Measurements from ENCODE around the gene PASD1.
"Not testable (repeated sequence)": the region's sequence is repeated elsewhere in the genome, so short reads cannot be mapped to it uniquely, and the experiment has no call there.

Gene PASD1, protein sequence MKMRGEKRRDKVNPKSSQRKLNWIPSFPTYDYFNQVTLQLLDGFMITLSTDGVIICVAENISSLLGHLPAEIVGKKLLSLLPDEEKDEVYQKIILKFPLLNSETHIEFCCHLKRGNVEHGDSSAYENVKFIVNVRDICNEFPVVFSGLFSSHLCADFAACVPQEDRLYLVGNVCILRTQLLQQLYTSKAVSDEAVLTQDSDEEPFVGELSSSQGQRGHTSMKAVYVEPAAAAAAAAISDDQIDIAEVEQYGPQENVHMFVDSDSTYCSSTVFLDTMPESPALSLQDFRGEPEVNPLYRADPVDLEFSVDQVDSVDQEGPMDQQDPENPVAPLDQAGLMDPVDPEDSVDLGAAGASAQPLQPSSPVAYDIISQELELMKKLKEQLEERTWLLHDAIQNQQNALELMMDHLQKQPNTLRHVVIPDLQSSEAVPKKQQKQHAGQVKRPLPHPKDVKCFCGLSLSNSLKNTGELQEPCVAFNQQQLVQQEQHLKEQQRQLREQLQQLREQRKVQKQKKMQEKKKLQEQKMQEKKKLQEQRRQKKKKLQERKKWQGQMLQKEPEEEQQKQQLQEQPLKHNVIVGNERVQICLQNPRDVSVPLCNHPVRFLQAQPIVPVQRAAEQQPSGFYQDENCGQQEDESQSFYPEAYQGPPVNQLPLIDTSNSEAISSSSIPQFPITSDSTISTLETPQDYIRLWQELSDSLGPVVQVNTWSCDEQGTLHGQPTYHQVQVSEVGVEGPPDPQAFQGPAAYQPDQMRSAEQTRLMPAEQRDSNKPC

DNA sequence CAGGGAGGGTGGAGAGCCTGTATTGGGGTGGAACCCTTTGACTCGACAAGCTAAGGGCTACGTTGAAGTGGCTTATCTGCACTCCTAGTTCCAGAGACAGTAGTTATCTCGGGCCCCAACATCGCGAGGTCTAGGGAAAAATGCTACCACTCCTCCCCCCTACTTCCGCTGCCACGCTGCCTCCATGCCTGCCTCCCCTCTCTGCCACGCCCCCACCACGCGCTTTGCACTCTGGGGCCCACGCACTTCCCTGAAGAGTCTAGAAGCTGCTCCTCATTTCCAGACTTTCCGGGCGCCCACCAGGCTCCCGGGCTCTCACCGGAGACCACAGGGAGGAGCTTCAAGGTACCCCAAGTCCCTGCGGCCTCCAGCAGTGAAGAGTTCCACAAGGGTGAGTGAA, at the start of gene PASD1:
PASD1 (plus strand) TSS at position 227 of the 400 bp plus-strand sequence. CDS start 37,879 bp downstream, outside the sequence.
- H3K9ac ChIP-seq (ENCODE audit: low read length in 2 of 2): no peak within 1 kb of the TSS
- no peak within 1 kb of the TSS for H3K27ac ChIP-seq (ENCODE audit: low read length)
- no peaks in the 10 kb centered on the region for H3K36me3 ChIP-seq (ENCODE audit: control insufficient read depth in 2 of 2, insufficient read depth in 2 of 2, low read length in 2 of 2)
- H3K4me3 ChIP-seq (ENCODE audit: low read length in 2 of 2): no peak within 1 kb of the TSS
- H3K4me1 ChIP-seq (ENCODE audit: control insufficient read depth, insufficient read depth, low read length): no peaks in the 10 kb centered on the region
- no peaks in the 10 kb centered on the region for H3K9me3 ChIP-seq (ENCODE audit: control insufficient read depth in 2 of 2, low read length in 2 of 2)
- H3K27me3 ChIP-seq (ENCODE audit: control insufficient read depth in 1 of 2, insufficient read depth in 2 of 2, low read length in 2 of 2): no peaks in the 10 kb centered on the region

DNA sequence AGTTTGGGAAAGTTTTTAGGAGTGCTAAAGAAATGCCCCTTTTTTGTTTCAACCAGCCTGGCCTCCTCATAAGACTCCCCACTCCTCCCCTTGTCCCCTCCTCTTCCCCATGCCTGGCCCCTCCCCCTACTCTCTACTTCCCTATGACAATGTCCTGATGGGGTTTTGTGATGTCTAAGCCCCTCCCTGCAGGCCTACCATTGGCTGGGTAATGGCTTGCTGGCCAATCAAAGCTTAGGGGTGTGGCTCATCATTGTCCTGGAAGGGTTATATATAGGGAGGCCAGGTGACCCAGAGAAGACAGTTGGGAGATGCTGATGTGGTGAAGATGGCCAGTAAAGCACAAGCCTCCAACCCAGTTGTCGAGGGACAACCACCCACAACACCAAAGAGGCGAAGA, 48.2 kb upstream of the PASD1 start:
- H3K9me3 ChIP-seq (ENCODE audit: control insufficient read depth in 2 of 2, low read length in 2 of 2): no peaks in the 10 kb centered on the region
- H3K4me3 ChIP-seq (ENCODE audit: low read length in 2 of 2): no peak overlapping the region
- H3K4me1 ChIP-seq (ENCODE audit: control insufficient read depth, insufficient read depth, low read length): no peaks in the 10 kb centered on the region
- H3K36me3 ChIP-seq (ENCODE audit: control insufficient read depth in 2 of 2, insufficient read depth in 2 of 2, low read length in 2 of 2): no peaks in the 10 kb centered on the region
- no peak overlapping the region for H3K27ac ChIP-seq (ENCODE audit: low read length)
- no peak overlapping the region for H3K9ac ChIP-seq (ENCODE audit: low read length in 2 of 2)
- H3K27me3 ChIP-seq (ENCODE audit: control insufficient read depth in 1 of 2, insufficient read depth in 2 of 2, low read length in 2 of 2): peaks cover 0 to 3% of the 10 kb centered on the region in 2 donors

DNA sequence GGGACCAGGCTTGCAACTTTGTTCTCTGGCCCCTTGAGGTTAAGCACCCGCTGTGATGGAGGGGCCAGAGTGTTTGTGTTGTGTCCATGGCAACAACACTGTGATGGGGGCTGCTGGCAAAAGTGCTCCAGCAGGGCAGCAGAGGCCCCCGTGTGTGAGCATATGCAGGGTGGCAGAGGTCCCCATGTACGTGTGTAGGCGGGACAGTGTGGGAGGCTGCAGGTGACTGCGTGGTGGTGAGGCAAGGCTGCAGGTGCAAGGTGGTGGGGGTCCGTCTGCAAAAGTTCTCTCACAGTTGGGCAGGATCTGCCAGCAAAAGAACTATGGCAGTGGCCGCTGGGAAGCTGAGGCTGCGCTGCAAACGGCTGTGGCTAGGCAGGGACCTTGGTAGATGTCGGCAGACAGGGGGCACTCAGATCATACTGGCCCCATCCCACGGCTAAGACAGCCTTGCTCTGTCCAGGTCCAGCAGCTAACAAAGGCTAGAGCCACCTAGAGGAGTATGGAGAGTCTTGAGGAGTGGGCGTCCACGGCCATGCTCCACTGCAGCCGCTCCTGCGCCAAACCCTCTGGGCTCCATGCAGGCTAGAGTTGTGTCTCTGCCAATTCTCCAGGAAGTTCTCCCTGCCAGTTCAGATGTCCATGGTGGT, 46.8 kb upstream of the PASD1 start:
- Histone ChIP-seq H3K27ac (ENCODE audit: low read length) (no peak overlapping the region), H3K27me3 (ENCODE audit: control insufficient read depth in 1 of 2, insufficient read depth in 2 of 2, low read length in 2 of 2) (peaks cover 0 to 3% of the 10 kb centered on the region in 2 donors), H3K4me3 (ENCODE audit: low read length in 2 of 2) (no peak overlapping the region), H3K9ac (ENCODE audit: low read length in 2 of 2) (no peak overlapping the region), H3K4me1 (ENCODE audit: control insufficient read depth, insufficient read depth, low read length) (no peaks in the 10 kb centered on the region), H3K9me3 (ENCODE audit: control insufficient read depth in 2 of 2, low read length in 2 of 2) (no peaks in the 10 kb centered on the region), H3K36me3 (ENCODE audit: control insufficient read depth in 2 of 2, insufficient read depth in 2 of 2, low read length in 2 of 2) (no peaks in the 10 kb centered on the region)

DNA sequence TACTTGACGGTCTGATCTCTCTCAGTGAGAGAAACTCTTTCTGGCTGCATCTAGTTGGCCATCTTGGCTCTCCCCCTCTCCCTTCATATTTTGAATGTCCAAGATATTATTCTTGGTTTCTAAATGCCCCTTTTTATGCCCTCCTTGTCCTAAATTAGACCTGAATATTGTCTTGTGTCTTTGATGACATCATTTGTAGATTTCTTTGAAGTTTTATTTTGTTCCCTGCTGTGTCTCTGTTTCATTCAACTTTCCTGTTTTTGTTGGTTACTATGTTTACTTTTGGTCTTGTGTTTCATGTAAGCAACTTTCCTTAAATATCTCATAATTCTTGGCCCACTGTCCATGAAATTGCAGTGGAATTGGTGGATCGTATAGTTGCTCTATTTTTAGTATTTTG, 46.1 kb upstream of the PASD1 start:
- H3K4me1 ChIP-seq (ENCODE audit: control insufficient read depth, insufficient read depth, low read length): no peaks in the 10 kb centered on the region
- H3K27ac ChIP-seq (ENCODE audit: low read length): no peak overlapping the region
- no peak overlapping the region for H3K4me3 ChIP-seq (ENCODE audit: low read length in 2 of 2)
- H3K27me3 ChIP-seq (ENCODE audit: control insufficient read depth in 1 of 2, insufficient read depth in 2 of 2, low read length in 2 of 2): peaks cover 0 to 3% of the 10 kb centered on the region in 2 donors
- H3K9me3 ChIP-seq (ENCODE audit: control insufficient read depth in 2 of 2, low read length in 2 of 2): no peaks in the 10 kb centered on the region
- H3K9ac ChIP-seq (ENCODE audit: low read length in 2 of 2): no peak overlapping the region
- no peaks in the 10 kb centered on the region for H3K36me3 ChIP-seq (ENCODE audit: control insufficient read depth in 2 of 2, insufficient read depth in 2 of 2, low read length in 2 of 2)

DNA sequence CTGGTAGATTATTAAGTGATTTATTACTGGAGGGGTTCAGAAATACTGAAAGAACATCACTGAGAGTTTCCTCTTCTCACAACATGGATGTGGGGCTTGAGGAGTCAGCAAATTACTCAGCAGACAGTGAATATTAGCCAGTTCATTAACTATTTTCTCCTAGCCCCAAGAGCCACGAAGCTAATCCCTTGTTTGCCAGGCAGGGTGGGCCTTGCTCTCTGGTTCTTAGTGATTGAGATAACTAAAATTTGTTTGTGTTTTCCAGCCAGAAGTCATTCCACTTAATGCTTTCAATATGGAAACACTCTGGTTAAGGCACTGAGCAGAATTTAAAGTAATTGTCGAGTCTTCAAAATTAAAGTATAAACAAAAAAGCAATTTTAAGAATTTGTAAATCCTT, 40.1 kb upstream of the PASD1 start:
- Histone ChIP-seq H3K27me3 (ENCODE audit: control insufficient read depth in 1 of 2, insufficient read depth in 2 of 2, low read length in 2 of 2) (no peaks in the 10 kb centered on the region), H3K4me3 (ENCODE audit: low read length in 2 of 2) (no peak overlapping the region), H3K9ac (ENCODE audit: low read length in 2 of 2) (no peak overlapping the region), H3K27ac (ENCODE audit: low read length) (no peak overlapping the region), H3K4me1 (ENCODE audit: control insufficient read depth, insufficient read depth, low read length) (no peaks in the 10 kb centered on the region), H3K9me3 (ENCODE audit: control insufficient read depth in 2 of 2, low read length in 2 of 2) (no peaks in the 10 kb centered on the region), H3K36me3 (ENCODE audit: control insufficient read depth in 2 of 2, insufficient read depth in 2 of 2, low read length in 2 of 2) (no peaks in the 10 kb centered on the region)

DNA sequence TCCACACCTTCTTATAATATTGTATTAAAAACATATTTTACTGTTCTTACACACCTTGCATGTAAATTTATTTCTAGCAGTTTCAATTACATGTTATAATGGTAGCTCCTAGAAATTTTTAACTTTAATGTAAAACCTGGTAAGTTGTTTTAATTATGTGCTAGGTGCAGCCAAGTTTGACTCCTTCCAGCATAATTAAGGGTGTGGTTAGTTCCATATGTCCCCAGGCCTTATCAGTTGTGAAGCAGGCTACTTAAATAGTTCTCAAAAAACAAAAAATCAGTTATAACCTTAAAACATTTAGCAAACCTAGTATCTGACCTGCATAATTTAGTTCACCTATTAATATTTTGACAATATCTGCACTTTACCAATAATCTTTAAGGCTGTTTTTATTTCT, 26.9 kb upstream of the PASD1 start:
- H3K9ac ChIP-seq (ENCODE audit: low read length in 2 of 2): no peak overlapping the region
- H3K9me3 ChIP-seq (ENCODE audit: control insufficient read depth in 2 of 2, low read length in 2 of 2): no peaks in the 10 kb centered on the region
- no peaks in the 10 kb centered on the region for H3K4me1 ChIP-seq (ENCODE audit: control insufficient read depth, insufficient read depth, low read length)
- no peak overlapping the region for H3K27ac ChIP-seq (ENCODE audit: low read length)
- H3K36me3 ChIP-seq (ENCODE audit: control insufficient read depth in 2 of 2, insufficient read depth in 2 of 2, low read length in 2 of 2): no peaks in the 10 kb centered on the region
- H3K4me3 ChIP-seq (ENCODE audit: low read length in 2 of 2): no peak overlapping the region
- no peaks in the 10 kb centered on the region for H3K27me3 ChIP-seq (ENCODE audit: control insufficient read depth in 1 of 2, insufficient read depth in 2 of 2, low read length in 2 of 2)

DNA sequence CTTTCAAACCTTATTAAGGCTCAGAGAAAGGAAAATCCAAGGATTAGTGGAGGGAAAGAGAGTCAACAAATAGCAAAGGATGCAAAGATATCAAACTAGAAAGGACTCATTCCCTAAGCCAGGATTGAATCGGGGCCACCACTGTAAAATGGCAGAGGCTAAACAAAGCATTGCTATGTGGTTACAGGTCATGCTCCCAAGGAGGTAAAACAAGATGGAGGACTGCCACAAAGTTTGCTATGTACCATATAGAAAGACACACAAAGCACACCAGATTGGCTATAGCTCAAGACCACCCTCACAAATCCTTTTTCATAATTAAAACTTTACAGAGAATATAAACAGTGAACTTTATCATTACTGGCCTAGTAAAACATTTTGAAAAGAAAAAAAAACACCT, 25.9 kb upstream of the PASD1 start:
- H3K9ac ChIP-seq (ENCODE audit: low read length in 2 of 2): no peak overlapping the region
- H3K27me3 ChIP-seq (ENCODE audit: control insufficient read depth in 1 of 2, insufficient read depth in 2 of 2, low read length in 2 of 2): no peaks in the 10 kb centered on the region
- H3K4me3 ChIP-seq (ENCODE audit: low read length in 2 of 2): no peak overlapping the region
- no peak overlapping the region for H3K27ac ChIP-seq (ENCODE audit: low read length)
- H3K4me1 ChIP-seq (ENCODE audit: control insufficient read depth, insufficient read depth, low read length): no peaks in the 10 kb centered on the region
- no peaks in the 10 kb centered on the region for H3K9me3 ChIP-seq (ENCODE audit: control insufficient read depth in 2 of 2, low read length in 2 of 2)
- no peaks in the 10 kb centered on the region for H3K36me3 ChIP-seq (ENCODE audit: control insufficient read depth in 2 of 2, insufficient read depth in 2 of 2, low read length in 2 of 2)

DNA sequence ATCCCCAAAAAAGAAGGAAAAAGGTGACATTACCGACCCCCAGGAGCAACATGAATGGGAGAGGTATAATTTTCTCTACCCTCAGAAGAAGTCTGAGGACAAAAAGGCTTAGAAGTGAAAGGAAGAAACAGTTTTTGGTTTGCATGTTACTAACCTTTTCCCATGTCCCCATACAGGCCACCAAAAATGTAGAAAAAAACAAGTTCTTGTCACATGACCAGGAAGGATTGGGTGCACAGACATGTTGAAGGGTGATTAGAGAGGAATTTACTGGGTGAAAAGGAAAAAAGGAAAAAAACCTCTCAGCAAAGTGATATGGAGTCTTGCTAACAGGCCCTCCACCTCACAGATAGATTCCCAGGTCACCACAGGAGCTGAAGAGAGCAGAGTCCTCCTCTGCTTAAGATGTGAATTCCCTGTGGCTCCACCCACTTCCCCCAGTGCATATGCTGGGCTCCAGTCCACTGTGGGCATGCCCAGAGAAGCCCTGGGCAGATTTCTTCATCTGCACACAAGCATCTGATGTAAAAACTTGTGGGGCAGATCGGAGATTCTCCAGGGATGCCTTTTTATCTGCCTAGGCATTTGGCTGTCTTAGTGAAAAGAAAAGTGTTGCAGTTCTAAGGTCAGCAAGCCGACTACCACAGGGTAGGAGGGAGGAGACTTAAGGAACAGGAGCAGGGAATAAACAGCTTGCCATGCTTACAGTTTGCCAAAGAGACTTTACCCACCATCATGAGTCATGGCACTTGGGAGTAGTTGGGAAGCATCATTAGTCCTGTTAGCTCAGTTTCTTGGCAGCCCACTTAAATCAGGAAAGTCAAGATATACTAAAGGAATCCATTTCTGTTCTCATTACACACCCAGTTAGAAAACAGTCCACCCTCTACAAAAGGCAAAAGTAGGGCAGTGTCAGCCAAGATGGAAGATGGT, 25.0 kb upstream of the PASD1 start:
- no peak overlapping the region for H3K27ac ChIP-seq (ENCODE audit: low read length)
- H3K36me3 ChIP-seq (ENCODE audit: control insufficient read depth in 2 of 2, insufficient read depth in 2 of 2, low read length in 2 of 2): no peaks in the 10 kb centered on the region
- no peak overlapping the region for H3K4me3 ChIP-seq (ENCODE audit: low read length in 2 of 2)
- H3K27me3 ChIP-seq (ENCODE audit: control insufficient read depth in 1 of 2, insufficient read depth in 2 of 2, low read length in 2 of 2): no peaks in the 10 kb centered on the region
- H3K9me3 ChIP-seq (ENCODE audit: control insufficient read depth in 2 of 2, low read length in 2 of 2): no peaks in the 10 kb centered on the region
- H3K9ac ChIP-seq (ENCODE audit: low read length in 2 of 2): no peak overlapping the region
- H3K4me1 ChIP-seq (ENCODE audit: control insufficient read depth, insufficient read depth, low read length): no peaks in the 10 kb centered on the region

DNA sequence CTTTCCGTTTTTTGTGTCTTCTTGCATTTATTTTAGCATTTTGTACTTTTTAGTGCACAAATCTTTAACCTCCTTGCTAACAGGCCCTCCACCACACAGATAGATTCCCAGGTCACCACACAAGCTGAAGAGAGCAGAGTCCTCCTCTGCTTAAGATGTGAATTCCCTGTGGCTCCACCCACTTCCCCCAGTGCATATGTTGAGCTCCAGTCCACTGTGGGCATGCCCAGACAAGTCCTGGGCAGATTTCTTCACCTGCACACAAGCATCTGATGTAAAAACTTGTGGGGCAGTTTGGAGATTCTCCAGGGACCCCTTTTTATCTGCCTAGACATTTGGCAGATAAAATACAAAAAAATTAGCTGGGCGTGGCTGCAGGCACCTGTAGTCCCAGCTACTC, 19.8 kb upstream of the PASD1 start:
- Histone ChIP-seq H3K27ac (ENCODE audit: low read length) (no peak overlapping the region), H3K9me3 (ENCODE audit: control insufficient read depth in 2 of 2, low read length in 2 of 2) (no peaks in the 10 kb centered on the region), H3K9ac (ENCODE audit: low read length in 2 of 2) (no peak overlapping the region), H3K4me3 (ENCODE audit: low read length in 2 of 2) (no peak overlapping the region), H3K36me3 (ENCODE audit: control insufficient read depth in 2 of 2, insufficient read depth in 2 of 2, low read length in 2 of 2) (no peaks in the 10 kb centered on the region), H3K4me1 (ENCODE audit: control insufficient read depth, insufficient read depth, low read length) (no peaks in the 10 kb centered on the region), H3K27me3 (ENCODE audit: control insufficient read depth in 1 of 2, insufficient read depth in 2 of 2, low read length in 2 of 2) (no peaks in the 10 kb centered on the region)

DNA sequence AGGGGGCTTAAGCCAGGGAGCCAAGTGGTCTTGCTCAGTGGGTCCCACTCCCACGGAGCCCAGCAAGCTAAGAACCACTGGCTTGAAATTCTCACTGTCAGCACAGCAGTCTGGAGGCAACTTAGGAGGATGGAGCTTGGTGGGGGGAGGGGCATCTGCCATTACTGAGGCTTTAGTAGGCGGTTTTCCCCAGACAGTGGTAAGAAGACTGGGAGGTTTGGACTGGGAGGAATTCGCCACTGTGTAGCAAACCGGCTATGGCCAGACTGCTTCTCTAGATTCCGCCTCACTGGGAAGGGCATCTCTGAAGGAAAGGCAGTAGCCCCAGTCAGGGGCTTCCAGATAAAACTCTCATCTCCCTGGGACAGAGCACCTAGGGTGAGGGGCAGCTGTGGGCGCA, 17.2 kb upstream of the PASD1 start:
- not testable (repeated sequence) for H3K9ac ChIP-seq (ENCODE audit: low read length in 2 of 2); H3K9me3 ChIP-seq (ENCODE audit: control insufficient read depth in 2 of 2, low read length in 2 of 2); H3K4me1 ChIP-seq (ENCODE audit: control insufficient read depth, insufficient read depth, low read length); H3K36me3 ChIP-seq (ENCODE audit: control insufficient read depth in 2 of 2, insufficient read depth in 2 of 2, low read length in 2 of 2); H3K4me3 ChIP-seq (ENCODE audit: low read length in 2 of 2); H3K27me3 ChIP-seq (ENCODE audit: control insufficient read depth in 1 of 2, insufficient read depth in 2 of 2, low read length in 2 of 2); H3K27ac ChIP-seq (ENCODE audit: low read length)
